ENCODE data around the gene GPC6. TPM values are rescaled to one million over a fixed set of nuclear protein-coding genes. Genes with fewer than 3 reads are reported as not detected.

The GPC6 gene
- total RNA-seq, 4 donors from 2014 or later, result 2.7 to 5.7 (median 4.4) TPM

DNA sequence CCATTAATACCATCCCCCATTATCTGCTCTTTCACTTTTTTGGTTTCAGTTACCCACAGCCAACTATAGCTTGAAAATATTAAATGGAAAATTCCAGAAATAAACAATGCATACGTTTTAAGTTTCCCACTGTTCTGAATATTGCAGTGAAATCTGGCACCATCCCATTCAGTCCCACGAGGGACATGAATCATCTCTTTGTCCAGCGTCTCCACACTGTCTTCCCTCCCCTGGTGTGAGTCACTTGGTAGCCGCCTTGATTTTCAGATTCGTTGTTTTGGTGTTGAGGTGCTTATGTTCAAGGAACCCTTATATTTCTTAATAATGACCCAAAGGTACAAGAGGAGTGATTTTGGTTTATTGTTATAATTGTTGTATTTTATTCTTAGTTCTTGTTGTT, 1006.8 kb downstream of the GPC6 start:
- TF ChIP-seq EP300 (IDR thresholded peaks at IDR 0.05) (no peak), POLR2AphosphoS5 (IDR thresholded peaks at IDR 0.05) (no peak), POLR2A (IDR thresholded peaks at IDR 0.05) (no peak)
- TF ChIP-seq, protein P1, sequence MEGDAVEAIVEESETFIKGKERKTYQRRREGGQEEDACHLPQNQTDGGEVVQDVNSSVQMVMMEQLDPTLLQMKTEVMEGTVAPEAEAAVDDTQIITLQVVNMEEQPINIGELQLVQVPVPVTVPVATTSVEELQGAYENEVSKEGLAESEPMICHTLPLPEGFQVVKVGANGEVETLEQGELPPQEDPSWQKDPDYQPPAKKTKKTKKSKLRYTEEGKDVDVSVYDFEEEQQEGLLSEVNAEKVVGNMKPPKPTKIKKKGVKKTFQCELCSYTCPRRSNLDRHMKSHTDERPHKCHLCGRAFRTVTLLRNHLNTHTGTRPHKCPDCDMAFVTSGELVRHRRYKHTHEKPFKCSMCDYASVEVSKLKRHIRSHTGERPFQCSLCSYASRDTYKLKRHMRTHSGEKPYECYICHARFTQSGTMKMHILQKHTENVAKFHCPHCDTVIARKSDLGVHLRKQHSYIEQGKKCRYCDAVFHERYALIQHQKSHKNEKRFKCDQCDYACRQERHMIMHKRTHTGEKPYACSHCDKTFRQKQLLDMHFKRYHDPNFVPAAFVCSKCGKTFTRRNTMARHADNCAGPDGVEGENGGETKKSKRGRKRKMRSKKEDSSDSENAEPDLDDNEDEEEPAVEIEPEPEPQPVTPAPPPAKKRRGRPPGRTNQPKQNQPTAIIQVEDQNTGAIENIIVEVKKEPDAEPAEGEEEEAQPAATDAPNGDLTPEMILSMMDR (IDR thresholded peaks at IDR 0.05), result no peak
- no peak overlapping the region for H3K27ac ChIP-seq
- H3K27me3 ChIP-seq, result no peaks in the 10 kb centered on the region
- no peaks in the 10 kb centered on the region for H3K36me3 ChIP-seq
- DNase-seq (ENCODE audit: low spot score in 2 of 2), result no peak
- H3K4me3 ChIP-seq, result no peak overlapping the region
- no peaks in the 10 kb centered on the region for H3K9me3 ChIP-seq
- no peaks in the 10 kb centered on the region for H3K4me1 ChIP-seq
- WGBS, result 39% methylated on average over 5 of the region's 5 CpGs

DNA sequence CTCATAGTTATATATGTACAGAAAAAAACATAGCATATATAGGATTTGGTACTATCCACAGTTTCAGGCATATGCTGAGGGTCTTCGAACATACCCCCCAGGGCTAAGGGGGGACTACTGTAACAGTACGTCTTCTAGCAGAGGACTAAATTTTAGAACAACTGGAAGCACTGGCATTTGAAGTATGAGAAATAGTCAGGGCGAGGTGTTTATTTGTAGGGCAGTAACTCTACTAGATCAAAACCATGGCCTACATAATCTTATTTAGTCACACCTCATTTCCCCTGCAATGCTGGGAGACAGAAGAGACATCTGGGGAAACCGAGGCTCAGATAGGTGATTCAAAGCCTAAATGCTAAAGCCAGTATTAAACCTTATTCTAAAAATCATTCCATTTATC, 1007.2 kb downstream of the GPC6 start:
- no peaks in the 10 kb centered on the region for H3K27me3 ChIP-seq
- 87% methylated on average over 4 of the region's 4 CpGs for WGBS

DNA sequence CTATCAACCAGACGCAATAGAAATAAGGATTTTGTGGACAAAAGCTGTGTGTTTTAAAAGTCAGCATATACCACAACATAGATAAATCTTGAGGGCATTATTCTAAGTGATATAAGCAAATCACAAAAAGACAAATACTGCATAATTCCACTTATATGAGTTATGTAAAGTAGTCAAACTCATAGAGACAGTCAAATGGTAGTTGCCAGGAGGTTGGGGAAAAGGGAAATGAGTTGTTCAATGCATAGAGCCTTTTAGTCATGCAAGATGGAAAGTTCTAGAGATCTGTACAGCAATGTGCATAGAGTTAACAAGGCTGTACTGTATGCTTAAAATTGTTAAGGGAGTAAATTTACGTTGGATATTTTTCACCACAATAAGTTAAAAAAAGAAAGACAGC, 1008.1 kb downstream of the GPC6 start:
- no peak for DNase-seq (ENCODE audit: low spot score in 2 of 2)
- H3K27me3 ChIP-seq, result no peaks in the 10 kb centered on the region
- no peak overlapping the region for H3K27ac ChIP-seq
- TF ChIP-seq POLR2AphosphoS5 (IDR thresholded peaks at IDR 0.05), result no peak
- TF ChIP-seq POLR2A (IDR thresholded peaks at IDR 0.05), result no peak
- TF ChIP-seq, protein P1 (IDR thresholded peaks at IDR 0.05), result no peak
- TF ChIP-seq EP300 (IDR thresholded peaks at IDR 0.05), result no peak
- no peaks in the 10 kb centered on the region for H3K36me3 ChIP-seq
- WGBS, result 71% methylated on average over 2 of the region's 2 CpGs
- H3K4me1 ChIP-seq, result no peaks in the 10 kb centered on the region
- no peaks in the 10 kb centered on the region for H3K9me3 ChIP-seq
- no peak overlapping the region for H3K4me3 ChIP-seq

More for the DNA sequence above, 1007.2 kb downstream of the GPC6 start:
- no peak overlapping the region for H3K27ac ChIP-seq
- no peaks in the 10 kb centered on the region for H3K4me1 ChIP-seq
- no peaks in the 10 kb centered on the region for H3K36me3 ChIP-seq
- no peak for DNase-seq (ENCODE audit: low spot score in 2 of 2)
- no peak overlapping the region for H3K4me3 ChIP-seq
- TF ChIP-seq POLR2A (IDR thresholded peaks at IDR 0.05) (no peak), POLR2AphosphoS5 (IDR thresholded peaks at IDR 0.05) (no peak), EP300 (IDR thresholded peaks at IDR 0.05) (no peak)
- TF ChIP-seq, protein P1 (IDR thresholded peaks at IDR 0.05), result no peak
- H3K9me3 ChIP-seq, result no peaks in the 10 kb centered on the region

DNA sequence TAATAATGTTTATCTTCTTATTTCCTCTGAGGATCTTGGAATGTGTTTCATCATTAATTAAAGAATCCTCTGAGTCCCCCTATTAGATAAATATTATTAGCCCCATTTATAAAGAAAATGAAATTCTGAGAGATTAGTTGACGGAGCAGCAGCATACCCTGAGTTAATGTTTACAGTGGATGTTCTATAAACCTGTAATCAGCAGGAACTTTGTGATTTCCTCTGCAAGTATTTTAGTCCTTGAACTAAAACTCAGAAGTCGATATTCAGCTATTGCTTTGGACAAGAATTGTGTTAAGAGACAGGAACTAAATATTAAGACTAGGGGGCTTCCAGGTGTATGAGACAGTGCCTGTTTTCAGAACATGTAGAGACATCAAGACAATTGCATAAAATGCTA, 1009.5 kb downstream of the GPC6 start:
- H3K9me3 ChIP-seq, result no peaks in the 10 kb centered on the region
- H3K27me3 ChIP-seq, result no peaks in the 10 kb centered on the region
- WGBS, result 73% methylated on average over 2 of the region's 2 CpGs
- H3K4me1 ChIP-seq, result no peaks in the 10 kb centered on the region
- TF ChIP-seq EP300 (IDR thresholded peaks at IDR 0.05), result no peak
- no peak for TF ChIP-seq POLR2AphosphoS5 (IDR thresholded peaks at IDR 0.05)
- TF ChIP-seq, protein P1 (IDR thresholded peaks at IDR 0.05), result no peak
- TF ChIP-seq POLR2A (IDR thresholded peaks at IDR 0.05), result no peak
- no peak for DNase-seq (ENCODE audit: low spot score in 2 of 2)
- H3K27ac ChIP-seq, result no peak overlapping the region
- H3K36me3 ChIP-seq, result no peaks in the 10 kb centered on the region
- no peak overlapping the region for H3K4me3 ChIP-seq

DNA sequence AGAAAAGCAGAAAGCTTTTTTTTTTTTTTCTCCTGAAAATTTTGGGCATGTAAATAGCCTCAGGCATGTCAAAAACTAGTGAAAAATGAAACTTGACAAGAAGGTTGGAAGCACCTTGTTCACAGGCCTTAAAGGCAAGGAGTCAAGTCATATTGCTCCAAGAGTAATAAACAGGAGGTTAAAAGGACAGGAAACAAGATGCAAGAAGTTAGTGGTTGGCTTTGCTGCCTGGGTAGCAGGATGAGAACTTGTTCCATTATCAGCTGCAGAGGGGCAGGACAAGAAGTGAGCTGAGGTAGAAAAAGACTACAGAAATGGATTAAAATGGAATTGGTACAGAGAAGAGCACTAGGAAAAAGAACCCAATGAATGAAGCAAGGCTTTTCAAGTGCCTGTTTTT, 1010.3 kb downstream of the GPC6 start:
- no peaks in the 10 kb centered on the region for H3K27me3 ChIP-seq
- no peaks in the 10 kb centered on the region for H3K9me3 ChIP-seq
- TF ChIP-seq EP300 (IDR thresholded peaks at IDR 0.05), result no peak
- no peaks in the 10 kb centered on the region for H3K36me3 ChIP-seq
- H3K4me3 ChIP-seq, result no peak overlapping the region
- no peak overlapping the region for H3K27ac ChIP-seq
- DNase-seq (ENCODE audit: low spot score in 2 of 2), result no peak
- H3K4me1 ChIP-seq, result no peaks in the 10 kb centered on the region

DNA sequence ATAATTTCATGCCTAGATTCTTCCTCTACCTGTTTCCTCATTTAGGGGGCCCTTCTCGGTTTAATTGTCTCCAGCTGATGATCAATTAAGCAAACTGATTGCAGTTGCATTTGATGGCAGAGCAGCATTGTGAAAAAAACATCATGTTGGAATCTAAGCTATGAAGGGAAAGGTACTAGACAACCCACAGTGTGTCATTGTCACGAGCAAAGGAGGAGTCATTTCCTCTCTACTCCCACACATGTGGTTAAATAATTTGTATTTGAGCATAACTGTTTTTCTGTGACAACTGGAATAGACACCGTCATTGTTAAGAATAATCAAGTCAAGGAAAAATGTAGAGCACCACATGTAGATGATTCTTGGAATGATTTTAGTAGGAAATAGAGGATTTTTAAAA, 1012.5 kb downstream of the GPC6 start:
- Histone ChIP-seq H3K4me1 (no peaks in the 10 kb centered on the region), H3K4me3 (no peak overlapping the region), H3K9me3 (no peaks in the 10 kb centered on the region), H3K27me3 (no peaks in the 10 kb centered on the region), H3K27ac (no peak overlapping the region), H3K36me3 (no peaks in the 10 kb centered on the region)
- TF ChIP-seq, protein P1 (IDR thresholded peaks at IDR 0.05), result no peak
- TF ChIP-seq POLR2A (IDR thresholded peaks at IDR 0.05) (no peak), EP300 (IDR thresholded peaks at IDR 0.05) (no peak), POLR2AphosphoS5 (IDR thresholded peaks at IDR 0.05) (no peak)
- DNase-seq (ENCODE audit: low spot score in 2 of 2), result no peak
- 34% methylated on average over 3 of the region's 3 CpGs for WGBS

Measured in suprapubic skin (tissue), 4 donors.